ENCODE measurements around the gene HOXC11. TPM values are rescaled to one million over a fixed set of nuclear protein-coding genes. Genes with fewer than 3 reads are reported as not detected.
A peak's percentile ranks its signal among the peaks of the same experiment; 100 is the strongest.

The HOXC11 gene
- total RNA-seq, 1 donor from 2014 or later = not detected

GRCh38 chr12:54012631-54013409 lies 39.9 kb downstream of the HOXC11 start:
- intact Hi-C loops (cut with DNase I) = no loop called here
- ATAC-seq (ENCODE audit: poor library complexity) (no peak), DNase-seq (no peak)

- ATAC-seq (ENCODE audit: poor library complexity) (no peak), DNase-seq (no peak)
- intact Hi-C loops (cut with DNase I) = no loop called here
Measured at GRCh38 chr12:54014377-54015017, 41.6 kb downstream of the HOXC11 start.

GRCh38 chr12:54015018-54015931 lies 42.3 kb downstream of the HOXC11 start:
- DNase-seq (no peak), ATAC-seq (ENCODE audit: poor library complexity) (no peak)
- intact Hi-C loops (cut with DNase I) = no loop called here

GRCh38 chr12:54016051-54016450 lies 43.1 kb downstream of the HOXC11 start:
- DNase-seq (no peak), ATAC-seq (ENCODE audit: poor library complexity) (no peak)
- intact Hi-C loops (cut with DNase I) = no loop called here

- intact Hi-C loops (cut with DNase I) = no loop called here
- ATAC-seq (ENCODE audit: poor library complexity) (no peak), DNase-seq (no peak)
Measured at GRCh38 chr12:54016478-54016964, 43.6 kb downstream of the HOXC11 start.

GRCh38 chr12:54017027-54017788 lies 44.3 kb downstream of the HOXC11 start:
- DNase-seq (no peak), ATAC-seq (ENCODE audit: poor library complexity) (peak; percentile 68)
- intact Hi-C loops (cut with DNase I) = no loop called here

GRCh38 chr12:54017878-54018467 lies 45.0 kb downstream of the HOXC11 start:
- peak; percentile 79 for DNase-seq
- ATAC-seq (ENCODE audit: poor library complexity) = peak; percentile 90
- intact Hi-C loops (cut with DNase I) = no loop called here

GRCh38 chr12:54018468-54018984 lies 45.6 kb downstream of the HOXC11 start:
- DNase-seq = no peak
- ATAC-seq (ENCODE audit: poor library complexity) = no peak
- intact Hi-C loops (cut with DNase I) = no loop called here

GRCh38 chr12:54019091-54019811 lies 46.3 kb downstream of the HOXC11 start:
- intact Hi-C loops (cut with DNase I) = no loop called here
- DNase-seq = no peak
- no peak for ATAC-seq (ENCODE audit: poor library complexity)

- no peak for DNase-seq
- intact Hi-C loops (cut with DNase I) = no loop called here
Measured at GRCh38 chr12:54019924-54020590, 47.1 kb downstream of the HOXC11 start.

GRCh38 chr12:54020591-54021405 lies 47.9 kb downstream of the HOXC11 start:
- DNase-seq = no peak
- ATAC-seq (ENCODE audit: poor library complexity) = no peak
- intact Hi-C loops (cut with DNase I) = no loop called here

More at GRCh38 chr12:54019924-54020590, 47.1 kb downstream of the HOXC11 start:
- peak; percentile 83 for ATAC-seq (ENCODE audit: poor library complexity)

- intact Hi-C loops (cut with DNase I) = no loop called here
- DNase-seq = no peak
- no peak for ATAC-seq (ENCODE audit: poor library complexity)
Measured at GRCh38 chr12:54021432-54022013, 48.6 kb downstream of the HOXC11 start.

- ATAC-seq (ENCODE audit: poor library complexity) (no peak), DNase-seq (no peak)
- intact Hi-C loops (cut with DNase I) = no loop called here
Measured at GRCh38 chr12:54022960-54023884, 50.3 kb downstream of the HOXC11 start.

- ATAC-seq (ENCODE audit: poor library complexity) (no peak), DNase-seq (no peak)
- intact Hi-C loops (cut with DNase I) = no loop called here
Measured at GRCh38 chr12:54024127-54024526, 51.2 kb downstream of the HOXC11 start.

All from Right ventricle myocardium superior (tissue), 1 donor.